Choroid plexus epithelial cell (primary cell): ENCODE results near the gene HES6.

ENCODE experiments used
- DNase-seq: peaks from one replicate; pipeline ENCODE4 v3.0.0-alpha.2; 2010; ENCODE audit warnings: low read depth
- H3K4me3 ChIP-seq: 2 replicates; pipeline ENCODE4 v1.5.1; 2011; ENCODE audit warnings: low read depth, mild to moderate bottlenecking, control low read depth, low read length, moderate library complexity
- TF ChIP-seq, protein P1 (sequence below): conservative IDR thresholded peaks from 2 replicates; pipeline ENCODE4 v1.5.1; 2011; ENCODE audit warnings: low read depth, mild to moderate bottlenecking, control low read depth, inconsistent platforms, low read length, moderate library complexity

HES6 gene

DNA sequence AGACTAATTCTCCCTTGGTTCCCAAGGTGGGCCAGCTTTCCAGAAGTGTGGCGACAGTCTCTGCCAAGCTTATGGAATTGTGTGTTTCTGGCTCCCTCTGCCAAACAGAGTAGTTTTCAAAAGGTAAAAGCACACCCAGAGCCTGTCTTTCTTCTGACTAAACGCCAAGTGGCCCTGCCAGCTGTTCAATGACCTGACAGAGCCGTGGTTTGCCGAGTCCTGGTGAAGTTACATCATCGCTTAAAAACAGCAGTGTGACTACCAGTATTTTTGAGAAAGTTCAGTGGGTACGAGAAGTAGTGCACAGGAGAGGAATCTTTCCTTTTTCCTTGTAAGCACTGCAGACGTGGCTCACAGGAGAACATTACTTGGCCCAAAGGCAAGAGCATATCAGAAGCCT is 46.7 kb upstream of the HES6 start:
- peak; percentile 91 for DNase-seq
- TF ChIP-seq, protein P1, sequence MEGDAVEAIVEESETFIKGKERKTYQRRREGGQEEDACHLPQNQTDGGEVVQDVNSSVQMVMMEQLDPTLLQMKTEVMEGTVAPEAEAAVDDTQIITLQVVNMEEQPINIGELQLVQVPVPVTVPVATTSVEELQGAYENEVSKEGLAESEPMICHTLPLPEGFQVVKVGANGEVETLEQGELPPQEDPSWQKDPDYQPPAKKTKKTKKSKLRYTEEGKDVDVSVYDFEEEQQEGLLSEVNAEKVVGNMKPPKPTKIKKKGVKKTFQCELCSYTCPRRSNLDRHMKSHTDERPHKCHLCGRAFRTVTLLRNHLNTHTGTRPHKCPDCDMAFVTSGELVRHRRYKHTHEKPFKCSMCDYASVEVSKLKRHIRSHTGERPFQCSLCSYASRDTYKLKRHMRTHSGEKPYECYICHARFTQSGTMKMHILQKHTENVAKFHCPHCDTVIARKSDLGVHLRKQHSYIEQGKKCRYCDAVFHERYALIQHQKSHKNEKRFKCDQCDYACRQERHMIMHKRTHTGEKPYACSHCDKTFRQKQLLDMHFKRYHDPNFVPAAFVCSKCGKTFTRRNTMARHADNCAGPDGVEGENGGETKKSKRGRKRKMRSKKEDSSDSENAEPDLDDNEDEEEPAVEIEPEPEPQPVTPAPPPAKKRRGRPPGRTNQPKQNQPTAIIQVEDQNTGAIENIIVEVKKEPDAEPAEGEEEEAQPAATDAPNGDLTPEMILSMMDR = no peak
- no peak overlapping the region for H3K4me3 ChIP-seq

DNA sequence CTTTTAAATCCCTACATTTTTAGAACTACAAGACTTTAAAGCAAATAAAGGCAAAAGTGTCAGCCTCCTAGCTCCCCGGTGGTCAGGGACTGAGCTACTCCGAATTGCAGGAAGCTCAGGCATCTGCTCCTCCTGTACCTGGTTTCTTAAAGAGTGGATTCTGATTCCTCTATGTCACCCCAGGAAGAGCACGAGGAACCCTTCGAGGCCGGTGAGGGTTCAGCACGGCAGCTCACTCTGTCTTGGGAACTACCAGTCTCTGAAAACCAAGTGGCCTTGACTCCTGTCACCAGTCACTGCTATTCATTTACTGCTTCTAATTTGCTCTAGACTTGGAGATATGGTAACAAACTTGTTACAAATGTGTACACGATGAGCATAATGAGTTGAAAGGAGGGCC is 46.3 kb upstream of the HES6 start:
- DNase-seq = no peak
- H3K4me3 ChIP-seq = no peak overlapping the region
- TF ChIP-seq, protein P1 = no peak

DNA sequence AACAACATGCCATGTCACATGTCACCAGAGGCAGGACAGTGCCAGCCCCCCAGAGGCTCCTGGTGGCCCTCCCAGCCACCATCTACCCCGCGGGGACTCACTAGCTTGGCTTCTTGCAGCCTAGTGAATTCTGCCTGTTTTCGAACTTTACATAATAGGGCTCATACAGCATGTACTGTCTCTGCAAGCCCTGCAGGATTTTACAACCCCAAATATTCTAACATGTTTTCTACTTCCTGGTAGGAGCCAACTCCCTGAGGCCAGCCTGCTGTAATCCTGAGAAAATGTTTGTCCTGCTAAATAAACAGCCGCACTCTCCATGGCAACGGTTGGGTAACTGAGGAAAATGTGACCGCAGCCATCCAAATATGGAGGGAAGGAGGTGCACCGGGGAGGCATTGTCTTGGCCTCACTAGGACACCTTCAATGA is 45.8 kb upstream of the HES6 start:
- no peak overlapping the region for H3K4me3 ChIP-seq
- TF ChIP-seq, protein P1 = no peak
- DNase-seq = peak; percentile 97

DNA sequence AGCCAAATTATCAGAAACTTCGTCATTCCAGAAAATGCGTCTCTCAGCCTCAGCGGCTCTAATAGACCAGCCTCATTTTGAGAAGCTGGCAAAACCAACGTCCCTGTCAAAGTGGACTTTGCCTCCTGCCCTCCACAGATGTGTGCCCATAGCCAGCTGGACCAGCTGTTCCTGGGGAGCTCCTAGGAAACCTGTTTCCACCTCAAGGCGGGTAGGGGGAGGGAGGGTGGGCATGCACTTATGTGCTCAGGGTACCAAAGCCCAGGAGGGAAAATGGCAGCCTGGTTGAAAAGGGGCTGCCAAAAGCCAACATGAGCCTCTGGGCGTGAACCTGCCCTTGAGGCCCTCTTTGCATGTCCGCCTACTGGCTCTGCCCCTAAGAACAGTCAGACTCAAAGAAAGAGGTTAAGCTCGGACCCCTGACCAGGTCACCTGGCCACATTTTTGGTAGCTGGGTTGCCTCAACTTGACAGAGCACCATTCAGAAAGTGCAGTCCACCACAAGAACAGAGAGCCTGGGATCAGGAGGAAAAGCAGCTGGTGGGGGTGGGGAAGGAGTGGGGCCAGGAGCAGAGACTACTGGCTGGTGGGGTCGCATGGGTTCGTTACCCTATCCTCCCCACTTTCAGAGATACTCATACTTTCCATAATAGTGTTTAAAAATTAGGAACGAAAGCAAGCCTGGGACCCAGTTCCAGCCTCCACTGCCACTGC is 45.1 kb upstream of the HES6 start:
- H3K4me3 ChIP-seq = no peak overlapping the region
- DNase-seq = no peak

DNA sequence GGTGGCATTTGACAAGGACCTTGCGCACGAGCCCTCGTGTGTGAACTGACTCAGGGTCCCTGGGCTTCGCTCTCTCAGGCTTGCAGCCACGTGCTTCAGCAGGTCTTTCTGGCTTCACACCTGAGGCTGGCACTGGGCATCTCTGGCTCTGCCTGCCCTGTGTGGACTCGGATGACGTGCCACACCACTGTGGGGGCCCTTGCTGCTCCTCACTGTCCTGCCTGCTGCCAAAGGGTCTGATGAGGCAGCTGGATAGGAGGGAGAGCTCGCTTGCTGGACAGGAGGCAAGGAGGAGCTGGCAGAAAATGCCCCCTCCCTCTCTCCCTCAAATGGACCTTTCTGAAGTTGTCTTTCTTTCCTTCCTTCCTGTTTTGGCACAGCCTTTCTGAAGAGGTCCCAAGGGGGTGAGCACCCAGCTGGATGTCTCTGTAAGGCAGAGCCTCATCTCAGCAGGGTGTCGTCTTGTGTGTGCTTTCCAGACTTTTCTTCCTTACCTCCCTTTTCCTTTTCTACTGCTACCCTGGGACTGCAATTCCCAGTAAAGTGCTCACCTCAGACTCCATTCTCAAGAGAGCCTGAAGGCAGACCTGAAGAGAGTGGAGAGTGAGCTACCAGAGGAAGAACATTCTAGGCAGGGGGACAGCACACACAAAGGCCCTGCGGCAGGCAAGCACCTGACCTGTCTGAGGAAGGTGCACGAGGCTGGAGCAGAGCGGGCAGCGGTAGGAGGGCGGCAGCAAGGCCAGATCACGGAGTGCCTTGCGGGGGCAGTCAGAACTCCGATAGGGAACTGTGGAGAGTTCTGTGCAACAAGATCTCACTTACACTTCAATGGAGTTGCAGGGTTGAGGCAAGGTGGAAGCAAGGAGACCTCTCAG is 43.3 kb upstream of the HES6 start:
- peak; percentile 64 for DNase-seq
- no peak overlapping the region for H3K4me3 ChIP-seq
- TF ChIP-seq, protein P1 = no peak

More for the DNA sequence above, 45.1 kb upstream of the HES6 start:
- TF ChIP-seq, protein P1 = no peak

DNA sequence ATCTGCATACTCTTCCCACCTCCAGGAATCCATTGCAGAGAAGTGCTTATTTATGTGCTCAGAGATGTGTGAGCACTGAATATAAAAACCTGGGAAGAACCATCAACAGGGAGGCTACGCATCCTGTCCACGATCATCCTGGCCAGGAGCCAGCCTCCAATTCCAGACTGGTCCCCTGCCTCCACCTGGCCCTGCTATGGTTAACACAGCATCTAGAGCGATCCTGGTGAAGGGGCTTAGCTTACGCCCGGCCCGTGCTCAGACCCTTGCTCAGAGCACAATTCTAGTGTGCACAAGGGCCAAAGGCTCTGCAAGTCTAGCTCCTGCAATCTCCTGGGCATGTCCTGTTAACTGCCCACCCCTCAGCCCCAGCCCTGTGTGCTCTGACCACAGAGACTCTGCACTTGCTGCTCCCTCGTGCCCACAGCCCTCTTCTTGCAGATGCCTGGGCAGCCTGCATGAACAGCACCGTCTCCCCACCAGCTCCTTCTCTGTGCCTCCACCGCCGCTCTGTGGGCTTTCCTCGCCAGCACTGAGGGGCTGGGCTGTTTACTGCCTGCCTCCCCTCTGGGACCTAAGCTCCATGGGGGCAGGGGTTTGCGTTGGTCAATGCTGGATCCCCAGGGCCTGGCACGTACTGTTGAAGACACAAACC is 42.1 kb upstream of the HES6 start:
- TF ChIP-seq, protein P1 = no peak

More for the DNA sequence above, 42.1 kb upstream of the HES6 start:
- H3K4me3 ChIP-seq = no peak overlapping the region
- no peak for DNase-seq
